ENCODE data around the gene ITSN1.
"Not testable (repeated sequence)": the region's sequence is repeated elsewhere in the genome, so short reads cannot be mapped to it uniquely, and the experiment has no call there.

Gene ITSN1

GRCh38 chr21:33684068-33684467, 41.8 kb downstream of the ITSN1 start:
- DNase-seq: no peak

GRCh38 chr21:33684923-33685560, 42.7 kb downstream of the ITSN1 start:
- DNase-seq: no peak

- peak in 1 of 2 experiments; percentile 8 for DNase-seq
These were observed 43.4 kb downstream of the ITSN1 start for GRCh38 chr21:33685613-33686197.

- no peak for DNase-seq
These were observed 44.1 kb downstream of the ITSN1 start for GRCh38 chr21:33686386-33686785.

- no peak for DNase-seq
These were observed 45.3 kb downstream of the ITSN1 start for GRCh38 chr21:33687634-33688033.

- DNase-seq: no peak
These were observed 46.1 kb downstream of the ITSN1 start for GRCh38 chr21:33688353-33688752.

GRCh38 chr21:33690874-33691273, 48.6 kb downstream of the ITSN1 start:
- DNase-seq: no peak

- DNase-seq: no peak
These were observed 49.8 kb downstream of the ITSN1 start for GRCh38 chr21:33691945-33692603.

- DNase-seq: no peak
These were observed 53.5 kb downstream of the ITSN1 start for GRCh38 chr21:33695813-33696212.

- no peak for DNase-seq
These were observed 54.2 kb downstream of the ITSN1 start for GRCh38 chr21:33696465-33696864.

- no peak for DNase-seq
These were observed 56.0 kb downstream of the ITSN1 start for GRCh38 chr21:33698087-33698860.

- DNase-seq: no peak
These were observed 57.0 kb downstream of the ITSN1 start for GRCh38 chr21:33699277-33699676.

GRCh38 chr21:33700491-33700890, 58.2 kb downstream of the ITSN1 start:
- DNase-seq: no peak

GRCh38 chr21:33703750-33704606, 61.7 kb downstream of the ITSN1 start:
- DNase-seq: no peak

- no peak for DNase-seq
These were observed 65.5 kb downstream of the ITSN1 start for GRCh38 chr21:33707846-33708245.

- DNase-seq: no peak
These were observed 66.6 kb downstream of the ITSN1 start for GRCh38 chr21:33708874-33709273.

- no peak for DNase-seq
These were observed 69.9 kb downstream of the ITSN1 start for GRCh38 chr21:33712022-33712803.

GRCh38 chr21:33721081-33721480, 78.8 kb downstream of the ITSN1 start:
- DNase-seq: no peak

- not testable (repeated sequence) for DNase-seq
These were observed 86.8 kb downstream of the ITSN1 start for GRCh38 chr21:33729139-33729538.

GRCh38 chr21:33729641-33730040, 87.3 kb downstream of the ITSN1 start:
- DNase-seq: no peak

- DNase-seq: no peak
These were observed 89.1 kb downstream of the ITSN1 start for GRCh38 chr21:33731447-33731846.

GRCh38 chr21:33732038-33732437, 89.7 kb downstream of the ITSN1 start:
- DNase-seq: no peak
